Sigmoid colon (tissue), 4 donors: ENCODE measurements around the gene TTC3.

Experiments
- EP300 ChIP-seq, 4 donors: sonication (generic); formaldehyde crosslinking; IDR thresholded peaks; one replicate each; pipeline ENCODE4 v1.6.1; 2017; ENCODE audit warnings: antibody characterized with exemption in 4 of 4
- POLR2A ChIP-seq, 2 donors: fragments of 450-650 bp; IDR thresholded peaks; one replicate each; pipeline ENCODE4 v1.6.1; 2016; ENCODE audit warnings: antibody characterized with exemption in 2 of 2, mild to moderate bottlenecking in 2 of 2, moderate library complexity in 2 of 2
- POLR2AphosphoS5 ChIP-seq, 4 donors: sonication (generic); formaldehyde crosslinking; IDR thresholded peaks; one replicate each; pipeline ENCODE4 v1.6.1; 2017; ENCODE audit warnings: antibody characterized with exemption in 4 of 4
- TF ChIP-seq, protein P1 (sequence below), 4 experiments: fragments of 450-650 bp in 3 of 4; fragments of 200-600 bp in 1 of 4; IDR thresholded peaks; one replicate each; pipeline ENCODE4 v1.5.1; 2016 to 2019; ENCODE audit warnings: antibody characterized with exemption in 4 of 4, mild to moderate bottlenecking in 3 of 4, moderate library complexity in 2 of 4

DNA sequence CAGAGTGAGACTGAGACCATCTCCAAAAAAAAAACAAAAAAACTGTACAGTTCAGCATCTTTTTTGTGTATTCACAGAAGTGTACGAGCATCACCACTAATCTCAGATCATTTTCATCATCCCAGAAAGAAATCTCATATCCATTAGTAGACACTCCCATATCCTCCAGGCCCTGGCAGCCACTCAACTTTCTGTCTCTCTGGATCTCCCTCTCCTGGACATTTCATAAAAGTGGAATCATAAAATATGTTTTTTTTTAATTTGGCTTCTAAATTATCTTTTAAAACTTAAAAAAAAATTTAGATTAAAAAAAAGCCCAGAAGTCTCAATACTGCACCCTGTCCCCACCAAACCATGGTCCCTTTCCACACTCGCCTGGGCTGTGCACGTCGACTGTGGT, 44.5 kb upstream of the TTC3 start:
- TF ChIP-seq, protein P1, sequence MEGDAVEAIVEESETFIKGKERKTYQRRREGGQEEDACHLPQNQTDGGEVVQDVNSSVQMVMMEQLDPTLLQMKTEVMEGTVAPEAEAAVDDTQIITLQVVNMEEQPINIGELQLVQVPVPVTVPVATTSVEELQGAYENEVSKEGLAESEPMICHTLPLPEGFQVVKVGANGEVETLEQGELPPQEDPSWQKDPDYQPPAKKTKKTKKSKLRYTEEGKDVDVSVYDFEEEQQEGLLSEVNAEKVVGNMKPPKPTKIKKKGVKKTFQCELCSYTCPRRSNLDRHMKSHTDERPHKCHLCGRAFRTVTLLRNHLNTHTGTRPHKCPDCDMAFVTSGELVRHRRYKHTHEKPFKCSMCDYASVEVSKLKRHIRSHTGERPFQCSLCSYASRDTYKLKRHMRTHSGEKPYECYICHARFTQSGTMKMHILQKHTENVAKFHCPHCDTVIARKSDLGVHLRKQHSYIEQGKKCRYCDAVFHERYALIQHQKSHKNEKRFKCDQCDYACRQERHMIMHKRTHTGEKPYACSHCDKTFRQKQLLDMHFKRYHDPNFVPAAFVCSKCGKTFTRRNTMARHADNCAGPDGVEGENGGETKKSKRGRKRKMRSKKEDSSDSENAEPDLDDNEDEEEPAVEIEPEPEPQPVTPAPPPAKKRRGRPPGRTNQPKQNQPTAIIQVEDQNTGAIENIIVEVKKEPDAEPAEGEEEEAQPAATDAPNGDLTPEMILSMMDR (IDR thresholded peaks at IDR 0.05): no peak
- TF ChIP-seq POLR2AphosphoS5 (IDR thresholded peaks at IDR 0.05) (no peak), EP300 (IDR thresholded peaks at IDR 0.05) (no peak), POLR2A (IDR thresholded peaks at IDR 0.05) (no peak)
